HFF-Myc (cell line): ENCODE measurements around the gene RPS6KA3.
A peak's percentile ranks its signal among the peaks of the same experiment; 100 is the strongest.

Experiments used
- DNase-seq: peaks from one replicate; pipeline ENCODE4 v3.0.0-alpha.2; 2011; ENCODE audit warnings: low read depth; ENCODE audit errors: extremely low read depth
- H3K4me3 ChIP-seq: replicated peaks from 2 replicates; pipeline ENCODE4 v1.5.1; 2011; ENCODE audit warnings: low read depth, mild to moderate bottlenecking, control low read depth, low read length
- CTCF ChIP-seq: IDR thresholded peaks from 2 replicates; pipeline ENCODE4 v1.5.1; 2012; ENCODE audit warnings: mild to moderate bottlenecking, low read depth, low read length, control low read depth; ENCODE audit errors: missing control alignments

RPS6KA3 gene

GRCh38 chrX:20116087-20116576 lies 150.6 kb downstream of the RPS6KA3 start:
- TF ChIP-seq CTCF = no peak
- peak overlapping the region; percentile 20 for H3K4me3 ChIP-seq
- DNase-seq = no peak

- no peak for TF ChIP-seq CTCF
These were observed 154.5 kb downstream of the RPS6KA3 start for GRCh38 chrX:20112022-20112774.

GRCh38 chrX:20111271-20111670 lies 155.4 kb downstream of the RPS6KA3 start:
- DNase-seq = no peak
- no peak overlapping the region for H3K4me3 ChIP-seq
- no peak for TF ChIP-seq CTCF

More at GRCh38 chrX:20112022-20112774, 154.5 kb downstream of the RPS6KA3 start:
- no peak overlapping the region for H3K4me3 ChIP-seq
- DNase-seq = no peak

GRCh38 chrX:20101934-20102581 lies 164.7 kb downstream of the RPS6KA3 start:
- TF ChIP-seq CTCF = no peak
- H3K4me3 ChIP-seq = no peak overlapping the region
- DNase-seq = no peak
